ENCODE data around the gene SRRT.

SRRT gene

GRCh38 chr7:100897772-100898454 is 23.0 kb downstream of the SRRT start:
- Histone ChIP-seq H4K20me1 (ENCODE audit: insufficient read depth, low read length) (no peaks in the 10 kb centered on the region), H3K9me3 (ENCODE audit: low read length) (no peaks in the 10 kb centered on the region), H3K27me3 (ENCODE audit: insufficient read depth, low read length) (peaks cover 5% of the 10 kb centered on the region), H3K27ac (ENCODE audit: low read depth, low read length, poor library complexity, severe bottlenecking) (no peak overlapping the region), H3K36me3 (ENCODE audit: insufficient read depth, low read length) (no peaks in the 10 kb centered on the region), H3K9ac (ENCODE audit: low read length) (no peak overlapping the region), H3K4me2 (ENCODE audit: low read length) (no peak overlapping the region), H2AFZ (ENCODE audit: low read length) (no peak overlapping the region), H3K4me3 (ENCODE audit: low read depth, low read length, poor library complexity, severe bottlenecking) (no peak overlapping the region), H3K79me2 (ENCODE audit: insufficient read depth, low read length) (no peaks in the 10 kb centered on the region), H3K4me1 (ENCODE audit: insufficient read depth, low read length, severe bottlenecking) (peaks cover 14% of the 10 kb centered on the region), H3F3A (ENCODE audit: insufficient read depth, low read length) (no peaks in the 10 kb centered on the region), H3K9me2 (ENCODE audit: low read depth, low read length) (no peaks in the 10 kb centered on the region)
- TF ChIP-seq EZH2 (IDR thresholded peaks at IDR 0.05; ENCODE audit: borderline replicate concordance, low read length), result no peak
- no peak for TF ChIP-seq CTCF (IDR thresholded peaks at IDR 0.05; ENCODE audit: low read length)

GRCh38 chr7:100899432-100899831 is 24.5 kb downstream of the SRRT start:
- H3K4me1 ChIP-seq (ENCODE audit: insufficient read depth, low read length, severe bottlenecking), result peaks cover 14% of the 10 kb centered on the region
- no peak overlapping the region for H3K4me2 ChIP-seq (ENCODE audit: low read length)
- peaks cover 5% of the 10 kb centered on the region for H3K27me3 ChIP-seq (ENCODE audit: insufficient read depth, low read length)
- no peak overlapping the region for H3K27ac ChIP-seq (ENCODE audit: low read depth, low read length, poor library complexity, severe bottlenecking)
- H3K9me2 ChIP-seq (ENCODE audit: low read depth, low read length), result no peaks in the 10 kb centered on the region
- H3K9me3 ChIP-seq (ENCODE audit: low read length), result no peaks in the 10 kb centered on the region
- H3K4me3 ChIP-seq (ENCODE audit: low read depth, low read length, poor library complexity, severe bottlenecking), result no peak overlapping the region
- no peak overlapping the region for H3K9ac ChIP-seq (ENCODE audit: low read length)
- TF ChIP-seq EZH2 (IDR thresholded peaks at IDR 0.05; ENCODE audit: borderline replicate concordance, low read length), result no peak
- TF ChIP-seq CTCF (IDR thresholded peaks at IDR 0.05; ENCODE audit: low read length), result no peak
- no peak overlapping the region for H2AFZ ChIP-seq (ENCODE audit: low read length)
- H4K20me1 ChIP-seq (ENCODE audit: insufficient read depth, low read length), result no peaks in the 10 kb centered on the region
- H3F3A ChIP-seq (ENCODE audit: insufficient read depth, low read length), result no peaks in the 10 kb centered on the region
- no peaks in the 10 kb centered on the region for H3K36me3 ChIP-seq (ENCODE audit: insufficient read depth, low read length)
- no peaks in the 10 kb centered on the region for H3K79me2 ChIP-seq (ENCODE audit: insufficient read depth, low read length)

- H3K36me3 ChIP-seq (ENCODE audit: insufficient read depth, low read length), result no peaks in the 10 kb centered on the region
- H3K9ac ChIP-seq (ENCODE audit: low read length), result no peak overlapping the region
- no peak overlapping the region for H3K4me2 ChIP-seq (ENCODE audit: low read length)
- H3K9me2 ChIP-seq (ENCODE audit: low read depth, low read length), result no peaks in the 10 kb centered on the region
- H3K79me2 ChIP-seq (ENCODE audit: insufficient read depth, low read length), result no peaks in the 10 kb centered on the region
- peaks cover 6% of the 10 kb centered on the region for H3K4me1 ChIP-seq (ENCODE audit: insufficient read depth, low read length, severe bottlenecking)
- TF ChIP-seq EZH2 (IDR thresholded peaks at IDR 0.05; ENCODE audit: borderline replicate concordance, low read length) (no peak), CTCF (IDR thresholded peaks at IDR 0.05; ENCODE audit: low read length) (no peak)
- no peak overlapping the region for H3K4me3 ChIP-seq (ENCODE audit: low read depth, low read length, poor library complexity, severe bottlenecking)
- H3K9me3 ChIP-seq (ENCODE audit: low read length), result no peaks in the 10 kb centered on the region
- no peaks in the 10 kb centered on the region for H3F3A ChIP-seq (ENCODE audit: insufficient read depth, low read length)
- H2AFZ ChIP-seq (ENCODE audit: low read length), result no peak overlapping the region
- H3K27me3 ChIP-seq (ENCODE audit: insufficient read depth, low read length), result peaks cover 5% of the 10 kb centered on the region
- no peak overlapping the region for H3K27ac ChIP-seq (ENCODE audit: low read depth, low read length, poor library complexity, severe bottlenecking)
- no peaks in the 10 kb centered on the region for H4K20me1 ChIP-seq (ENCODE audit: insufficient read depth, low read length)
These were observed 26.1 kb downstream of the SRRT start for GRCh38 chr7:100900978-100901377.

Measured in OCI-LY1 (cell line).